ENCODE results near the gene HES2. TPM values are rescaled to one million over a fixed set of nuclear protein-coding genes. Genes with fewer than 3 reads are reported as not detected.
A peak's percentile ranks its signal among the peaks of the same experiment; 100 is the strongest.

HES2 gene
- under 1 TPM in 1 of 2 experiments, not detected in 1; 0.52 TPM for total RNA-seq

GRCh38 chr1:6419804-6420453 is at the start of gene HES2:
HES2 (minus strand) TSS chr1:6419919; CDS start chr1:6419820, 99 bp downstream.
- Mint-ChIP-seq H3K27ac (no peak within 1 kb of the TSS), H3K9me3 (ENCODE audit: low read depth) (no peaks in the 10 kb centered on the region), H3K36me3 (no peaks in the 10 kb centered on the region), H3K4me3 (no peak within 1 kb of the TSS), H3K27me3 (peaks cover 82% of the 10 kb centered on the region), H3K4me1 (peaks cover 19% of the 10 kb centered on the region)
- ATAC-seq = no peak
- DNase-seq = no peak
- CTCF ChIA-PET = interaction anchor here (0.6 to 6.1 kb wide), 10 partner anchors 12 to 178 kb away, joined by 3 to 102 read pairs (median 5); no protein-coding TSS in a partner anchor

GRCh38 chr1:6468729-6469461 is 49.2 kb upstream of the HES2 start:
- Mint-ChIP-seq H3K36me3 (peaks cover 2% of the 10 kb centered on the region), H3K27ac (no peak overlapping the region), H3K27me3 (no peaks in the 10 kb centered on the region), H3K4me1 (peaks cover 8% of the 10 kb centered on the region), H3K4me3 (no peak overlapping the region), H3K9me3 (ENCODE audit: low read depth) (no peaks in the 10 kb centered on the region)
- DNase-seq (no peak), ATAC-seq (no peak)
- CTCF ChIA-PET = interaction anchor here (0.7 to 1.4 kb wide), 5 partner anchors 9 to 120 kb away, joined by 3 to 5 read pairs (median 3); no protein-coding TSS in a partner anchor

GRCh38 chr1:6467744-6468688 is 48.3 kb upstream of the HES2 start:
- no peak for ATAC-seq
- H3K27me3 Mint-ChIP-seq = no peaks in the 10 kb centered on the region
- H3K4me3 Mint-ChIP-seq = no peak overlapping the region
- H3K36me3 Mint-ChIP-seq = peaks cover 5% of the 10 kb centered on the region
- peaks cover 12% of the 10 kb centered on the region for H3K4me1 Mint-ChIP-seq
- H3K9me3 Mint-ChIP-seq (ENCODE audit: low read depth) = no peaks in the 10 kb centered on the region
- CTCF ChIA-PET = interaction anchor here (0.7 to 2.2 kb wide), 10 partner anchors 8 to 220 kb away, joined by 3 to 9 read pairs (median 4); partner anchors contain the start of gene NOL9
- no peak overlapping the region for H3K27ac Mint-ChIP-seq
- no peak for DNase-seq

GRCh38 chr1:6467224-6467623 is 47.5 kb upstream of the HES2 start:
- Mint-ChIP-seq H3K9me3 (ENCODE audit: low read depth) (no peaks in the 10 kb centered on the region), H3K27me3 (no peaks in the 10 kb centered on the region), H3K36me3 (peaks cover 12% of the 10 kb centered on the region), H3K4me3 (no peak overlapping the region), H3K4me1 (peaks cover 15% of the 10 kb centered on the region), H3K27ac (no peak overlapping the region)
- CTCF ChIA-PET = interaction anchor here (1.1 to 3.0 kb wide), 6 partner anchors 9 to 220 kb away, joined by 3 to 10 read pairs (median 6); partner anchors contain the start of gene NOL9
- ATAC-seq (no peak), DNase-seq (no peak)

- peaks cover 15% of the 10 kb centered on the region for H3K36me3 Mint-ChIP-seq
- no peaks in the 10 kb centered on the region for H3K9me3 Mint-ChIP-seq (ENCODE audit: low read depth)
- no peak for DNase-seq
- ATAC-seq = no peak
- H3K27ac Mint-ChIP-seq = no peak overlapping the region
- CTCF ChIA-PET = interaction anchor here (0.8 to 3.0 kb wide), 9 partner anchors 10 to 219 kb away, joined by 3 to 10 read pairs (median 4); partner anchors contain the start of gene NOL9
- H3K27me3 Mint-ChIP-seq = no peaks in the 10 kb centered on the region
- H3K4me1 Mint-ChIP-seq = peaks cover 18% of the 10 kb centered on the region
- H3K4me3 Mint-ChIP-seq = peak overlapping the region; percentile 79
These were observed 47.0 kb upstream of the HES2 start for GRCh38 chr1:6466751-6467150.

GRCh38 chr1:6466023-6466422 is 46.3 kb upstream of the HES2 start, which contains the start of gene TNFRSF25:
TNFRSF25 (minus strand) TSS chr1:6466173; CDS start chr1:6466107, 66 bp downstream.
- ATAC-seq (peak; percentile 90), DNase-seq (peak; percentile 69)
- Mint-ChIP-seq H3K27me3 (no peaks in the 10 kb centered on the region), H3K9me3 (ENCODE audit: low read depth) (no peaks in the 10 kb centered on the region), H3K4me1 (peaks cover 26% of the 10 kb centered on the region), H3K4me3 (peak within 1 kb of the TSS; percentile 79), H3K27ac (peak within 1 kb of the TSS; percentile 78), H3K36me3 (peaks cover 18% of the 10 kb centered on the region)
- CTCF ChIA-PET = interaction anchor here (0.8 to 3.0 kb wide), 8 partner anchors 9 to 43 kb away, joined by 3 to 10 read pairs (median 9); no protein-coding TSS in a partner anchor

GRCh38 chr1:6465461-6466005 is 45.8 kb upstream of the HES2 start:
- Mint-ChIP-seq H3K4me3 (peak overlapping the region; percentile 79), H3K9me3 (ENCODE audit: low read depth) (no peaks in the 10 kb centered on the region), H3K27ac (peak overlapping the region; percentile 78), H3K4me1 (peaks cover 31% of the 10 kb centered on the region), H3K27me3 (no peaks in the 10 kb centered on the region), H3K36me3 (peaks cover 22% of the 10 kb centered on the region)
- peak; percentile 46 for ATAC-seq
- CTCF ChIA-PET = interaction anchor here (0.8 to 3.0 kb wide), 6 partner anchors 11 to 27 kb away, joined by 3 to 10 read pairs (median 9); no protein-coding TSS in a partner anchor
- peak; percentile 58 for DNase-seq

GRCh38 chr1:6464915-6465314 is 45.2 kb upstream of the HES2 start:
- Mint-ChIP-seq H3K27ac (peak overlapping the region; percentile 78), H3K27me3 (no peaks in the 10 kb centered on the region), H3K4me1 (peaks cover 36% of the 10 kb centered on the region), H3K9me3 (ENCODE audit: low read depth) (no peaks in the 10 kb centered on the region), H3K4me3 (peak overlapping the region; percentile 79), H3K36me3 (peaks cover 22% of the 10 kb centered on the region)
- CTCF ChIA-PET = interaction anchor here (0.8 to 3.4 kb wide), 5 partner anchors 15 to 218 kb away, joined by 3 to 16 read pairs (median 4); no protein-coding TSS in a partner anchor
- no peak for ATAC-seq
- DNase-seq = no peak

- DNase-seq (no peak), ATAC-seq (no peak)
- Mint-ChIP-seq H3K36me3 (peaks cover 22% of the 10 kb centered on the region), H3K27ac (peak overlapping the region; percentile 78), H3K4me3 (peak overlapping the region; percentile 79), H3K27me3 (no peaks in the 10 kb centered on the region), H3K9me3 (ENCODE audit: low read depth) (no peaks in the 10 kb centered on the region), H3K4me1 (peaks cover 40% of the 10 kb centered on the region)
- CTCF ChIA-PET = interaction anchor here (0.8 to 3.4 kb wide), 7 partner anchors 8 to 218 kb away, joined by 3 to 16 read pairs (median 4); no protein-coding TSS in a partner anchor
These were observed 44.8 kb upstream of the HES2 start for GRCh38 chr1:6464514-6464836.

GRCh38 chr1:6463120-6463412 is 43.3 kb upstream of the HES2 start:
- no peak for ATAC-seq
- Mint-ChIP-seq H3K36me3 (peaks cover 22% of the 10 kb centered on the region), H3K4me3 (no peak overlapping the region), H3K27me3 (no peaks in the 10 kb centered on the region), H3K9me3 (ENCODE audit: low read depth) (no peaks in the 10 kb centered on the region), H3K27ac (peak overlapping the region; percentile 37), H3K4me1 (peaks cover 42% of the 10 kb centered on the region)
- CTCF ChIA-PET = interaction anchor here (0.7 to 3.4 kb wide), 6 partner anchors 8 to 40 kb away, joined by 3 to 16 read pairs (median 6); no protein-coding TSS in a partner anchor
- DNase-seq = no peak

- DNase-seq = no peak
- Mint-ChIP-seq H3K4me3 (no peak overlapping the region), H3K36me3 (peaks cover 22% of the 10 kb centered on the region), H3K9me3 (ENCODE audit: low read depth) (no peaks in the 10 kb centered on the region), H3K27me3 (no peaks in the 10 kb centered on the region), H3K4me1 (peaks cover 42% of the 10 kb centered on the region), H3K27ac (no peak overlapping the region)
- CTCF ChIA-PET = interaction anchor here (1.5 to 3.4 kb wide), 5 partner anchors 9 to 39 kb away, joined by 5 to 16 read pairs (median 6); no protein-coding TSS in a partner anchor
- no peak for ATAC-seq
These were observed 42.8 kb upstream of the HES2 start for GRCh38 chr1:6462412-6463119.
